Measurements from ENCODE around the gene PTGFRN.

The PTGFRN gene

GRCh38 chr1:116991171-116991845, 81.6 kb downstream of the PTGFRN start:
- ATAC-seq = no peak
- TF ChIP-seq ZNF565 (CRISPR knock-in tag; conservative IDR thresholded peaks at IDR 0.05; ENCODE audit: low read depth) (no peak), GLIS3 (CRISPR knock-in tag; IDR thresholded peaks at IDR 0.05) (no peak), TOX (CRISPR knock-in tag; IDR thresholded peaks at IDR 0.05; ENCODE audit: borderline replicate concordance) (no peak), CSDC2 (CRISPR knock-in tag; IDR thresholded peaks at IDR 0.05) (no peak), CREB5 (CRISPR knock-in tag; IDR thresholded peaks at IDR 0.05; ENCODE audit: low read depth) (no peak), ESRRG (CRISPR knock-in tag; IDR thresholded peaks at IDR 0.05) (no peak), ARNTL (CRISPR knock-in tag; IDR thresholded peaks at IDR 0.05; ENCODE audit: borderline replicate concordance, low read depth) (no peak), BACH2 (CRISPR knock-in tag; IDR thresholded peaks at IDR 0.05; ENCODE audit: borderline replicate concordance) (no peak), ISL1 (CRISPR knock-in tag; IDR thresholded peaks at IDR 0.05) (no peak), OSR1 (CRISPR knock-in tag; IDR thresholded peaks at IDR 0.05) (no peak), ZNF8 (CRISPR knock-in tag; IDR thresholded peaks at IDR 0.05) (no peak), SNAI2 (CRISPR knock-in tag; IDR thresholded peaks at IDR 0.05) (no peak), ZNF70 (CRISPR knock-in tag; IDR thresholded peaks at IDR 0.05) (no peak), ZFP30 (CRISPR knock-in tag; IDR thresholded peaks at IDR 0.05) (no peak), PATZ1 (CRISPR knock-in tag; IDR thresholded peaks at IDR 0.05; ENCODE audit: borderline replicate concordance) (no peak), ZFP3 (CRISPR knock-in tag; IDR thresholded peaks at IDR 0.05) (no peak), TSHZ2 (CRISPR knock-in tag; IDR thresholded peaks at IDR 0.05) (no peak), CSRNP3 (CRISPR knock-in tag; IDR thresholded peaks at IDR 0.05) (no peak), ZC3H10 (CRISPR knock-in tag; IDR thresholded peaks at IDR 0.05) (no peak)

- TF ChIP-seq OSR1 (CRISPR knock-in tag; IDR thresholded peaks at IDR 0.05) = no peak
- no peak for TF ChIP-seq ZNF8 (CRISPR knock-in tag; IDR thresholded peaks at IDR 0.05)
- no peak for TF ChIP-seq PPARA (CRISPR knock-in tag; IDR thresholded peaks at IDR 0.05; ENCODE audit: borderline replicate concordance)
- TF ChIP-seq POU6F1 (CRISPR knock-in tag; IDR thresholded peaks at IDR 0.05; ENCODE audit: borderline replicate concordance, low read depth) = no peak
- no peak for TF ChIP-seq TSHZ2 (CRISPR knock-in tag; IDR thresholded peaks at IDR 0.05)
- TF ChIP-seq BACH2 (CRISPR knock-in tag; IDR thresholded peaks at IDR 0.05; ENCODE audit: borderline replicate concordance) = no peak
- TF ChIP-seq ZNF565 (CRISPR knock-in tag; conservative IDR thresholded peaks at IDR 0.05; ENCODE audit: low read depth) = no peak
- TF ChIP-seq ZFP30 (CRISPR knock-in tag; IDR thresholded peaks at IDR 0.05) = no peak
- no peak for TF ChIP-seq ZC3H10 (CRISPR knock-in tag; IDR thresholded peaks at IDR 0.05)
- no peak for ATAC-seq
Observed at GRCh38 chr1:116991918-116992317, 82.2 kb downstream of the PTGFRN start.
